AG04450 (cell line): ENCODE data around the gene PPP3CA. TPM values are rescaled to one million over a fixed set of nuclear protein-coding genes. Genes with fewer than 3 reads are reported as not detected.

Experiments
- CTCF ChIA-PET: fragments of 300-600, 350-600 bp; formaldehyde crosslinking; extraction: SDS; loops from one replicate; lab custom pipeline; 2022; ENCODE audit warnings: antibody characterized with exemption, inconsistent platforms; lab: Charles Lee
- POLR2A ChIA-PET: fragments of 350-600 bp; formaldehyde crosslinking; extraction: SDS; loops from one replicate; lab custom pipeline; 2021; ENCODE audit warnings: antibody characterized with exemption, inconsistent platforms; lab: Yijun Ruan, JAX
- DNase-seq: peaks from one replicate; pipeline ENCODE4 v3.0.0-alpha.2; 2011; ENCODE audit warnings: low read depth, low spot score
- H3K27ac ChIP-seq: one replicate; pipeline ENCODE4 v1.5.1; 2012; ENCODE audit warnings: low read depth, low read length, control low read depth
- H3K27me3 ChIP-seq: one replicate; pipeline ENCODE4 v1.6.0; 2012; ENCODE audit warnings: low read length; ENCODE audit not compliant: control insufficient read depth, insufficient read depth
- H3K4me3 ChIP-seq: 2 replicates; pipeline ENCODE4 v1.5.1; 2011; ENCODE audit warnings: mild to moderate bottlenecking, low read depth, low read length, control low read depth
- H3K9me3 ChIP-seq: 2 replicates; pipeline ENCODE4 v1.5.1; 2012; ENCODE audit warnings: low read length; ENCODE audit not compliant: control insufficient read depth, insufficient read depth
- CTCF ChIP-seq: IDR thresholded peaks from 2 replicates; pipeline ENCODE4 v1.5.1; 2011; ENCODE audit warnings: low read depth, low read length, control low read depth, inconsistent platforms
- polyA plus RNA-seq: library from polyadenylated mRNA; depleted of rRNA; stranded (reverse); fragments of >200 nt; gene quantifications from 2 replicates; pipeline ENCODE4 v1.2.3, GENCODE V29; 2011

The PPP3CA gene
- polyA plus RNA-seq, 1 experiment, result 38.7 TPM

GRCh38 chr4:101286663-101287062 is 60.7 kb downstream of the PPP3CA start:
- Histone ChIP-seq H3K9me3 (no peaks in the 10 kb centered on the region), H3K27ac (no peak overlapping the region), H3K27me3 (no peaks in the 10 kb centered on the region), H3K4me3 (no peak overlapping the region)
- no peak for TF ChIP-seq CTCF
- ChIA-PET CTCF (no interaction called here), POLR2A (interaction anchor here (0.5 kb wide), 1 partner anchor 50 kb away, joined by 6 read pairs; no protein-coding TSS in a partner anchor)
- no peak for DNase-seq

- POLR2A ChIA-PET, result no interaction called here
- Histone ChIP-seq H3K4me3 (no peak overlapping the region), H3K27ac (no peak overlapping the region), H3K9me3 (no peaks in the 10 kb centered on the region), H3K27me3 (no peaks in the 10 kb centered on the region)
- no peak for DNase-seq
- TF ChIP-seq CTCF, result no peak
- CTCF ChIA-PET, result no interaction called here
Observed at GRCh38 chr4:101285985-101286384, 61.3 kb downstream of the PPP3CA start.

GRCh38 chr4:101284546-101284945 is 62.8 kb downstream of the PPP3CA start:
- POLR2A ChIA-PET, result no interaction called here
- no peaks in the 10 kb centered on the region for H3K27me3 ChIP-seq
- H3K27ac ChIP-seq, result no peak overlapping the region
- CTCF ChIA-PET, result no interaction called here
- no peak for TF ChIP-seq CTCF
- no peaks in the 10 kb centered on the region for H3K9me3 ChIP-seq
- H3K4me3 ChIP-seq, result no peak overlapping the region
- DNase-seq, result no peak

GRCh38 chr4:101283434-101283833 is 63.9 kb downstream of the PPP3CA start:
- TF ChIP-seq CTCF, result no peak
- ChIA-PET CTCF (no interaction called here), POLR2A (no interaction called here)
- Histone ChIP-seq H3K27me3 (no peaks in the 10 kb centered on the region), H3K9me3 (no peaks in the 10 kb centered on the region), H3K27ac (no peak overlapping the region), H3K4me3 (no peak overlapping the region)
- no peak for DNase-seq

GRCh38 chr4:101282076-101282844 is 65.1 kb downstream of the PPP3CA start:
- ChIA-PET CTCF (no interaction called here), POLR2A (interaction anchor here (0.7 kb wide), 1 partner anchor 63 kb away, joined by 3 read pairs; no protein-coding TSS in a partner anchor)
- Histone ChIP-seq H3K9me3 (no peaks in the 10 kb centered on the region), H3K27ac (no peak overlapping the region), H3K4me3 (no peak overlapping the region), H3K27me3 (no peaks in the 10 kb centered on the region)
- DNase-seq, result no peak
- TF ChIP-seq CTCF, result no peak
